Stimulated activated CD4-positive, alpha-beta T cell treated with anti-CD3 and anti-CD28 coated beads, Interleukin-12 subunit alpha, Interleukin-12 subunit beta, amount 100 ng/mL, for 4 hours (primary cell): ENCODE results near the gene MRAP.
"Not testable (repeated sequence)": the region's sequence is repeated elsewhere in the genome, so short reads cannot be mapped to it uniquely, and the experiment has no call there.

Experiments used
- DNase-seq: peaks from one replicate; pipeline ENCODE4 v3.0.0-alpha.2; 2020

MRAP gene

GRCh38 chr21:32301596-32301995 is 2.9 kb downstream of the MRAP start:
- no peak for DNase-seq

GRCh38 chr21:32302560-32302959 is 3.9 kb downstream of the MRAP start:
- DNase-seq, result no peak

GRCh38 chr21:32303385-32303784 is 4.7 kb downstream of the MRAP start:
- no peak for DNase-seq

- DNase-seq, result no peak
Measured at GRCh38 chr21:32304998-32305397, 6.3 kb downstream of the MRAP start.

GRCh38 chr21:32306021-32306780 is 7.5 kb downstream of the MRAP start:
- no peak for DNase-seq

- no peak for DNase-seq
Measured at GRCh38 chr21:32307706-32308105, 9.1 kb downstream of the MRAP start.

GRCh38 chr21:32308696-32309095 is 10.0 kb downstream of the MRAP start:
- no peak for DNase-seq

- no peak for DNase-seq
Measured at GRCh38 chr21:32309906-32310460, 11.3 kb downstream of the MRAP start.

GRCh38 chr21:32310976-32311375 is 12.3 kb downstream of the MRAP start:
- not testable (repeated sequence) for DNase-seq

DNA sequence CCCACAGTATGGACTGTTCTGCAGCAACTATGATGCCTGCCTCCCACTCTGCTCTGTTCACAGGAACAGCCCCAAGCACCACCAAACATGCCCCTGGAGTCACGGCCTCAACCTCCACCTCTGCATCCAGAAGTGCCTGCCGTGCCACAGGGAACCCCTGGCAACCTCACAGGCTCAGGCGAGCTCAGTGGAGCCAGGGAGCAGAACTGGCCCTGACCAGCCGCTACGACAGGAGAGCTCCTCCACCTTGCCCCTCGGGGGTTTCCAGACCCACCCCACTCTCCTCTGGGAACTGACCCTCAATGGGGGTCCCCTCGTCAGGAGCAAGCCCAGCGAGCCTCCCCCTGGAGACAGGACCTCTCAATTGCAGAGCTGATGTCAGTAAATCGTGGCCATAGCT is 13.0 kb downstream of the MRAP start:
- no peak for DNase-seq

DNA sequence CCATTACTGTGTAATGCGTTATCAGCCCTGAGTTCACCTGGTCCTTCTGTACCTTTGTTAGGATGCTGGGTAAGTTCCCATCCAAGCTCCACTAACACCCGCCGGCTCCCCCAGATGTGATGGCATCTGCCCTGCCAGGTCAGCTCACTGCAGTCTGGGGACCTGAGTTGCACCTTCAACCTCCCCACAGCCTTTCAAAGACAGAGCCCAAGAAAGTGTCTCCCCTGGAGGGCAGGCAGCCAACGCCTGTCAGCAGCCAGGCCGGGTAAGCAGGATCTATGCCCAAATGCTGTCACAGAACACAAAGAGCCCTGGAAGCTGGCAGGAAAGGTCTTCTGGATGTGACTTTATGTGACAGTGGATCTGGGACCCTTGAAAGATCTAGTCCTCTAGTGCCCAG is 13.7 kb downstream of the MRAP start:
- no peak for DNase-seq

GRCh38 chr21:32312976-32313375 is 14.3 kb downstream of the MRAP start:
- no peak for DNase-seq

DNA sequence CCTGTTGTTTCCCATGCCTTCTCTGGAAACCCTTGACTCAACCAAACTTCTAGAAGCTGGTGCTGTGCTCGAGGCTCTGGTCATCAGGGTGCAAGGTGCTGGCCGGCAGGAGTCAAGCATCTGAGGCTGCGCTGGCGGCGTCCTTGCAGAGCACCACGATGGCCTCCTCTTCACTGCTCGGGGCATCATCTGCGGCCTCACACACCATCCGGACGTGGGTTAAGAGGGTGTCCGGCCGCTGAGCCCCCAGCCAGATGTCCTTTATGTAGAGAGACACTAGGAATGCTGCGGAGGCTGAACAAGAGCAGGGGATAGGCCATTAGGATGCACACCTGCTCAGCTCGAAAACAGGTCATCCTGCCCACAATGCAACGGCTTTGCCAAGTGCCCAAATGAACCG is 16.2 kb downstream of the MRAP start:
- DNase-seq, result no peak

DNA sequence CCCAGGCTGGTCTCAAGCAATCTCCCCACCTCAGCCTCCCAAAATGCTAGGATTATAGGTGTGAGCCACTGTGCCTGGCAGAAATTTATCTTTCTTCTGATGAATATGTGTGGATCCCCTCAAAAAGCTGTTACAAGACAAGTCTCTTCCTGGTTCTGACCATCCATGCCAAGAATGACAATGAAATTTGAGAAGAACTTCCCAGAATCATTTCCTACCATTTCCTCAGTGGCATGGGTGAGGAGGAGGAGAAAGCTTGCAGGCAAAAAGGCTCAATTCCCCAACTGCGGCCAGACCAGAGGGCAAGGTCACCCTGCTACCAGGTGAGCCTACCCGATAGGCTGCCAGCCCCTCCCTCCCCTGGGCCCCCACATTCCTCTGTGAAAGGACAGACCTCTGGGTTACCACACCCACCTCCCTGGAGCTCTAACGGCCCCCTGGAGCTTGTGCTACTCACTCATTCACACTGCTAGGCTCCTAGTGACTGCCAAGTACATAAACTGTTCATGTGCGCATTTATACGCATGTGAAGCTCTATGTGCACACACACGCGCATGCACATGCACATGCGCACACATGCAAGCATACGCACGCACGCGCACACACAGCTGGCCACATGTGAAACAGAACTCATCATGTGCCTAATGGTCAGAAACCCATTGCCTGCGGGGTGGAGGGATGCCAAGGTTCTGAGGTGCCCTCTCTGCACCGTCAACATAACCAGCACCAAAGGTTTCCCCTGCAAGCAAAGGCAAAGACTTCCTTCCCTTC is 17.0 kb downstream of the MRAP start:
- DNase-seq, result no peak

DNA sequence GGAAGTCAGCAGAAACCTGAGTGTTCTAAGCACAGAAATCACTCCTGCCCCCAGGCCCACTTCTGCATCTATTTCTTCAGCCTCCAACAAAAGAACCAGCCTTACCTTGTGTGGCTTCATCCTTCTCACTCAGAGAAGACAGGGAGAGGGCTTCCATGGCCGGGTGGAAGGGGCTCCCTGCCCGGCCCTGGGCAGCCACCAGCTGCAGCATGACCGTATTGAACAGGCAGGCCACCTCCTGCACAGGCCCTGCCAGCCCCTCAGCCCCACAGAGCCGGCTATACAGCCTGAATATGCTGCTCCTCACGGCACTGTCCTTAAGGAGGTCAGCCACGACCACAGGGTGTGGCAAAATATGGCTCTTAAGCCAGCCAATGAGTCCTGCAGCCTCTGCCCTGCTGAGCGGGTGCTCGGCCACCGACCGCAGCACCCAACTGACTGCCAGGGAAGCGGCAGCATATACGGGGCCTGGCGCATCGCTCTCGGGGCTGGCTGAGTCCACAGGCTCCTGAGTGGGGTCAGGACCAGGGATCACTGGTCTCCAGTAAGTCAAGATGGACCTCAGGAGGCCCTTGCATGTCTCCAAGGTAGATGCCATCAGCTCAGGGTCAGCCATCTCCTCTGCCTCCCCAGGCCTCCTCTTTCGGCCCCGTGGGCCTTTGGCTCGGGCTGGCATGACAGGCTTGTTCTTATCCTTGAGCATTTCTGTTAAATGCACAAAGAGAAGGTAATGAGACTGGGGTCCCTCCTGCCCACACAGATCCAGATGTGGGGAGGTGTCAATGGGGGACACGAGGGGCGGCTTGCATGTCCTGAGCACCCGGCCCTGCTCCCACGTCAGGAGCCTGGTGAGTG is 17.9 kb downstream of the MRAP start:
- no peak for DNase-seq

DNA sequence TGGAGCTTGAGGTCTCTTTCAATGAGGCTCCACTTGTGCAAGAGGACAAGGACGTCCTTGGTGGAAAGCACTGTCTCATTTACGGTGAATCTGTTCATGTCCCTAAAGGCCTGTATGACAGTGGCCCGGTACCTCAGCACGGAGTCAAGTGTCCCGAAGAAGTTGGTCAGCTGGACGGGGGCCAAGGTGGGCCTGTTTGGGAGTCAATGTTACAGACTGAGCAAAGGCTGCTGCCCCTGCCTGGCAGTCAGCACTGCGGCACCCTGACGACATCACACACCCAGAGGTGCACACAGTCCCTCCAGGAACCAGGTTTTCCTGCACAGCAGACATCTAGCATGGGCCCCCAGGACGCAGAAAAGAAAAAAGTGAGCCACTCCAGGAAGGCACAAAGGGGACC is 19.1 kb downstream of the MRAP start:
- DNase-seq, result no peak

GRCh38 chr21:32319012-32319411 is 20.4 kb downstream of the MRAP start:
- DNase-seq, result no peak

- no peak for DNase-seq
Measured at GRCh38 chr21:32320059-32320458, 21.4 kb downstream of the MRAP start.

DNA sequence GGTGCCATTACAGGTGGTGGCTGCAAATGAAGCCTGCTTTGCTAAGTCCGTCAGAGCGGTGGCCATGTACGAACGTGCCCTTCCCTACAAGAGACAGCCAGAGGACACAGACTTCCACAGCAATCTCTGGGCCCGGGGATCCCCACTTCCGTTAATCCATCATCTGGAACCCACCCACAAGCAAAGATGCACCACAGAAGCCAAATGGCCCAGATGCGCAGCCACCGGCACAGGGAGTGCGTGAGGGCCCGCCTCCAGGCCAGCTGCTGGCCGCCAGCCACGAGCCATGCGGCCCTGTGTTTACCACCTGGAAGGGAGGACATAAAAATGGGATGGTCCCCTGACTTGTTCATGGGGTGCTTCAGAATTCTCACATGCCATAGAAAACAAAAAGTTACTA is 22.1 kb downstream of the MRAP start:
- DNase-seq, result no peak

DNA sequence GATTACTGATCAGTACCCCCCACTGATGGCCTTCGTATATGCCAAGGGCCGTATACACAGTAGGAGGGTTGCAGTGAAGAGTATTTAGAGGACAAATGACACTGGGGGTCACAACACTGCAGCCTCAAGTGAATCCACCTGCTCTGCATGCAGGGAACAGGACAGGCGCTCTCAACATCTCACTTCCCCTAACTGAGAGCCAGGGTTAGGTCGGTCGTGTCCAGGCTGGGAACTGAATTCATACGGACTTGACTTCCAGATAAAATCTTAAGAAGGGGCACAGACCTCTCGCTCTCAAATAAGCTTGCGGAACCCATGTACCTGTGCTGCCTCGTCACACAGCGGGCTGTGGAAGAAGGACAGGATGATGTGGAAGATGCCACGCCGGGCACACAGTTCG is 22.8 kb downstream of the MRAP start:
- DNase-seq, result no peak

- no peak for DNase-seq
Measured at GRCh38 chr21:32322103-32322502, 23.4 kb downstream of the MRAP start.

- DNase-seq, result no peak
Measured at GRCh38 chr21:32322676-32323075, 24.0 kb downstream of the MRAP start.

- DNase-seq, result no peak
Measured at GRCh38 chr21:32325706-32326105, 27.1 kb downstream of the MRAP start.
